Gastroesophageal sphincter (tissue), 4 donors: ENCODE results near the gene CHRNA5. TPM values are rescaled to one million over a fixed set of nuclear protein-coding genes. Genes with fewer than 3 reads are reported as not detected.

Experiments
- ATAC-seq: fragments of 150-250 bp; one replicate; pipeline ENCODE4 v1.9.1; 2016; ENCODE audit warnings: mild to moderate bottlenecking, moderate library complexity
- H3K27ac ChIP-seq, 4 donors: fragments of 200-600 bp; sonication (generic) in 3 of 4; 1 replicate in 3 of 4; 2 replicates in 1 of 4; pipeline ENCODE4 v1.5.1; 2016 to 2019
- H3K27me3 ChIP-seq: fragments of 200-600 bp; sonication (generic); one replicate; pipeline ENCODE4 v1.5.1; 2019
- H3K36me3 ChIP-seq, 2 donors: fragments of 200-600 bp; sonication (generic); one replicate each; pipeline ENCODE4 v1.5.1; 2019; ENCODE audit warnings: control low read depth in 1 of 2
- H3K4me1 ChIP-seq, 3 donors: fragments of 200-600 bp; sonication (generic); 1 replicate in 2 of 3; 2 replicates in 1 of 3; pipeline ENCODE4 v1.5.1; 2016 to 2019; ENCODE audit warnings: control low read depth in 2 of 3
- H3K4me3 ChIP-seq, 2 donors: fragments of 200-600 bp; sonication (generic); one replicate each; pipeline ENCODE4 v1.5.1; 2019; ENCODE audit warnings: mild to moderate bottlenecking in 1 of 2, moderate library complexity in 1 of 2
- H3K9me3 ChIP-seq, 3 donors: fragments of 200-600 bp; sonication (generic); one replicate each; pipeline ENCODE4 v1.5.1; 2017 to 2019; ENCODE audit warnings: control low read depth in 2 of 3
- CTCF ChIP-seq, 4 experiments: fragments of 200-600 bp in 2 of 4; fragments of 450-650 bp in 2 of 4; sonication (generic) in 1 of 4; IDR thresholded peaks; one replicate each; pipeline ENCODE4 v1.5.1; 2017 to 2019; ENCODE audit warnings: antibody characterized with exemption in 4 of 4, mild to moderate bottlenecking in 2 of 4, moderate library complexity in 2 of 4
- EP300 ChIP-seq: sonication (generic); formaldehyde crosslinking; IDR thresholded peaks from one replicate; pipeline ENCODE4 v1.6.1; 2017; ENCODE audit warnings: antibody characterized with exemption, mild to moderate bottlenecking
- POLR2A ChIP-seq, 2 donors: fragments of 450-650 bp; IDR thresholded peaks; one replicate each; pipeline ENCODE4 v1.6.1; 2017; ENCODE audit warnings: antibody characterized with exemption in 2 of 2, mild to moderate bottlenecking in 2 of 2, moderate library complexity in 1 of 2
- POLR2AphosphoS5 ChIP-seq: sonication (generic); formaldehyde crosslinking; IDR thresholded peaks from one replicate; pipeline ENCODE4 v1.6.1; 2017; ENCODE audit warnings: antibody characterized with exemption
- WGBS, 2 donors: methylation state at CpG; one replicate each; pipeline ENCODE4 v1.1.5; 2018; ENCODE audit warnings: low coverage in 1 of 2; 5-methylcytosine and 5-hydroxymethylcytosine counted together
- total RNA-seq, 4 donors: library from RNA; depleted of rRNA; stranded (reverse); fragments of >200 nt; gene quantifications; one replicate each; pipeline ENCODE4 v1.1.0, GENCODE V29; 2016

CHRNA5 gene
- total RNA-seq, 4 donors from 2014 or later: 0.93 to 4.0 (median 1.6) TPM

- WGBS, 2 donors: 6 to 8% methylated on average over 11 to 17 of the region's 17 CpGs
- TF ChIP-seq EP300 (no peak), POLR2AphosphoS5 (no peak), POLR2A (IDR thresholded peaks at IDR 0.05) (no peak), CTCF (IDR thresholded peaks at IDR 0.05) (peak in 1 of 4 experiments; percentile 2)
- Histone ChIP-seq H3K4me3 (peak overlapping the region; percentile 59 to 65), H3K4me1 (peaks cover 6 to 34% (median 9%) of the 10 kb centered on the region in 3 donors), H3K36me3 (peaks cover 5 to 41% of the 10 kb centered on the region in 2 donors), H3K9me3 (no peaks in the 10 kb centered on the region), H3K27ac (peak overlapping the region; percentile 79 to 99 (median 94)), H3K27me3 (no peaks in the 10 kb centered on the region)
- no peak for ATAC-seq
These were observed 24.2 kb upstream of the CHRNA5 start for GRCh38 chr15:78540871-78541743.

DNA sequence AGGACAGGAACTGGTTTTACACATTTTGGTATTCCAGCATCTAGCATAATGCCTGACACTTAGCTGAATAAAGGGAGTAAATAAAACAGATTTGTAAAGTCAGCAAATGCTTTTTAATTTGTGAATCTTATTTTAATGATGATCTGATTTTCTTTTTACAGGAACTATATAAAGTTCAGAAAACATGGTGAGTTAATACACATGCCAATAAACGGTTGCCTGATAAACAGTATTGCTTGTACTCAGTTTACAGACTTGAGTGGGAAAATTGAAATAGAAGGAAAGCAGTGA lies 23.6 kb upstream of the CHRNA5 start:
- Histone ChIP-seq H3K27me3 (no peaks in the 10 kb centered on the region), H3K4me3 (peak overlapping the region; percentile 59 to 65), H3K4me1 (peaks cover 6 to 34% (median 9%) of the 10 kb centered on the region in 3 donors), H3K27ac (peak overlapping the region in 1 of 4 donors; percentile 90), H3K9me3 (no peaks in the 10 kb centered on the region), H3K36me3 (peaks cover 6 to 47% of the 10 kb centered on the region in 2 donors)
- no peak for ATAC-seq
- TF ChIP-seq POLR2AphosphoS5 (no peak), CTCF (IDR thresholded peaks at IDR 0.05) (no peak), POLR2A (IDR thresholded peaks at IDR 0.05) (no peak), EP300 (no peak)
- WGBS, 2 donors: 0 to 32% methylated on average over 1 of the region's 1 CpG

GRCh38 chr15:78542647-78543046 lies 22.7 kb upstream of the CHRNA5 start:
- Histone ChIP-seq H3K27ac (no peak overlapping the region), H3K4me3 (no peak overlapping the region), H3K9me3 (no peaks in the 10 kb centered on the region), H3K36me3 (peaks cover 6 to 57% of the 10 kb centered on the region in 2 donors), H3K4me1 (peaks cover 6 to 34% (median 9%) of the 10 kb centered on the region in 3 donors), H3K27me3 (no peaks in the 10 kb centered on the region)
- TF ChIP-seq POLR2AphosphoS5: no peak
- no peak for TF ChIP-seq EP300
- TF ChIP-seq CTCF (IDR thresholded peaks at IDR 0.05): no peak
- no peak for TF ChIP-seq POLR2A (IDR thresholded peaks at IDR 0.05)
- 96% methylated on average over 3 of the region's 3 CpGs for WGBS, 2 donors
- ATAC-seq: no peak

GRCh38 chr15:78550194-78550593 lies 15.1 kb upstream of the CHRNA5 start:
- no peaks in the 10 kb centered on the region for H3K4me1 ChIP-seq
- 56 to 65% methylated on average over 3 to 6 of the region's 6 CpGs for WGBS, 2 donors

More at GRCh38 chr15:78550194-78550593, 15.1 kb upstream of the CHRNA5 start:
- no peak for TF ChIP-seq POLR2AphosphoS5
- TF ChIP-seq EP300: no peak
- no peak for TF ChIP-seq CTCF (IDR thresholded peaks at IDR 0.05)
- no peak for TF ChIP-seq POLR2A (IDR thresholded peaks at IDR 0.05)
- Histone ChIP-seq H3K4me3 (no peak overlapping the region), H3K27me3 (no peaks in the 10 kb centered on the region), H3K9me3 (no peaks in the 10 kb centered on the region), H3K27ac (no peak overlapping the region), H3K36me3 (peaks cover 10 to 64% of the 10 kb centered on the region in 2 donors)
- ATAC-seq: no peak
